GM18517 (cell line): ENCODE results near the gene ENOPH1.

Experiments
- ATAC-seq: cut with Tn5 transposase; IDR thresholded peaks from one replicate; pipeline ENCODE4 v1.9.1; 2021; ENCODE audit warnings: mild to moderate bottlenecking, moderate library complexity; ENCODE audit not compliant: unreplicated experiment

ENOPH1 gene

GRCh38 chr4:82425478-82425877 lies 4.9 kb upstream of the ENOPH1 start:
- ATAC-seq = no peak

GRCh38 chr4:82428526-82428968 lies 1.8 kb upstream of the ENOPH1 start:
- no peak for ATAC-seq

GRCh38 chr4:82428969-82429727 lies 1.2 kb upstream of the ENOPH1 start:
- ATAC-seq = peak; percentile 45

- ATAC-seq = peak; percentile 9
These were observed 630 bp upstream of the ENOPH1 start for GRCh38 chr4:82429728-82430192.

GRCh38 chr4:82430964-82431745 lies 765 bp downstream of the ENOPH1 start:
- ATAC-seq = peak; percentile 0

- ATAC-seq = no peak
These were observed 1.4 kb downstream of the ENOPH1 start for GRCh38 chr4:82431831-82432230.

- no peak for ATAC-seq
These were observed 2.2 kb downstream of the ENOPH1 start for GRCh38 chr4:82432596-82432995.

- no peak for ATAC-seq
These were observed 3.4 kb downstream of the ENOPH1 start for GRCh38 chr4:82433791-82434190.

GRCh38 chr4:82434949-82435348 lies 4.6 kb downstream of the ENOPH1 start:
- no peak for ATAC-seq

GRCh38 chr4:82436130-82436529 lies 5.7 kb downstream of the ENOPH1 start:
- no peak for ATAC-seq

GRCh38 chr4:82436780-82437179 lies 6.4 kb downstream of the ENOPH1 start:
- ATAC-seq = no peak

- no peak for ATAC-seq
These were observed 7.1 kb downstream of the ENOPH1 start for GRCh38 chr4:82437285-82438005.

- ATAC-seq = no peak
These were observed 8.7 kb downstream of the ENOPH1 start for GRCh38 chr4:82439088-82439487.

GRCh38 chr4:82447886-82448285 lies 17.5 kb downstream of the ENOPH1 start:
- ATAC-seq = no peak

- ATAC-seq = no peak
These were observed 20.8 kb downstream of the ENOPH1 start for GRCh38 chr4:82450966-82451755.

GRCh38 chr4:82452026-82452425 lies 21.6 kb downstream of the ENOPH1 start:
- ATAC-seq = no peak

- no peak for ATAC-seq
These were observed 26.9 kb downstream of the ENOPH1 start for GRCh38 chr4:82457266-82457665.

GRCh38 chr4:82458729-82459128 lies 28.3 kb downstream of the ENOPH1 start:
- no peak for ATAC-seq

GRCh38 chr4:82461710-82462109 lies 31.3 kb downstream of the ENOPH1 start:
- ATAC-seq = no peak

GRCh38 chr4:82462415-82462831 lies 32.0 kb downstream of the ENOPH1 start:
- ATAC-seq = peak; percentile 69

- no peak for ATAC-seq
These were observed 32.8 kb downstream of the ENOPH1 start for GRCh38 chr4:82463221-82463620.
